GM19023 (cell line): Measurements from ENCODE around the gene SNRNP70.
"Not testable (repeated sequence)": the region's sequence is repeated elsewhere in the genome, so short reads cannot be mapped to it uniquely, and the experiment has no call there.

Experiments
- ATAC-seq: cut with Tn5 transposase; IDR thresholded peaks from one replicate; pipeline ENCODE4 v1.9.1; 2021; ENCODE audit warnings: mild to moderate bottlenecking, moderate library complexity; ENCODE audit not compliant: unreplicated experiment

Gene SNRNP70

GRCh38 chr19:49145573-49146407, 60.5 kb downstream of the SNRNP70 start:
- no peak for ATAC-seq

DNA sequence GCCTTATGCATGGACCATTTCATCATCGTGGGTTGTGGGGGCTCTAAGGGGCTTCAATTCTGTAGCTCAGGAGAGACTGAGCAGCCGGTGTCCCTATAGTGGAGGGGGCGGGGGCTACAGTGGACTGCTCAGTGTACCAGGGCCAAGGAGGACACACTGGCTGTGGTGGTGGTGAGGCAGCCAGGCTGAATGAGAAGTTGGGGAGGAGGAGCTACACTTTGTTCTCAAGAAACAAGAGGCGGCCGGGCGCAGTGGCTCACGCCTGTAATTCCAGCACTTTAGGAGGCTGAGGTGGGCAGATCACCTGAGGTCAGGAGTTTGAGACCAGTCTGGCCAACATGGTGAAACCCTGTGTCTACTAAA, 61.1 kb downstream of the SNRNP70 start:
- ATAC-seq, result not testable (repeated sequence)

DNA sequence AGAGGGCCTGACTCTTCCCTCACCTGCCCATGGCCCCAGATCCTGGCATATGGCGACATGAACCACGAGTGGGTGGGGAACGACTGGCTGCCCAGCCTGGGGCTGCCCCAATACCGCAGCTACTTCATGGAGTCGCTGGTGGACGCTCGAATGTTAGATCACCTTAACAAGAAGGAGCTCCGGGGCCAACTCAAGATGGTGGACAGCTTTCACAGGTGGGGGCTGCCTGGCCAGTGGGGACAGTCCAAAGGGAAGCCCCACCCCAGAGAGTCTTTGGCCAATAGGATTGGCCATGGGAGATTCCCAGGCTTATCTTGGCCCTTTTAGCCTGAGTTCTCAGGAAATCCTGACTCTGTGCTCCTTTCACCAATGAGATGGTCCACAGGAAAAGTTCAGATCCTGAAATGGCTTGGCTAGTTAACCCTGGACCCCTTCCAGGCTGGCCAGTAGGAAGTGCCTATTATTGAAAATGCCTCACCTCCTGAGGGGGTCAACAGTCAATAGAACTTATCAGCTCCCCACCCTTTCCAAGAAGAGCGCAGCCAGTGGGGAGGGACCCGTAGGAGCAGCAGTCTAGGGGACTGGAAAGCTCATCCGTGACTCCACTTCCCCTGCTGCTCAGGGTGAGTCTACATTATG, 62.9 kb downstream of the SNRNP70 start:
- ATAC-seq, result no peak

DNA sequence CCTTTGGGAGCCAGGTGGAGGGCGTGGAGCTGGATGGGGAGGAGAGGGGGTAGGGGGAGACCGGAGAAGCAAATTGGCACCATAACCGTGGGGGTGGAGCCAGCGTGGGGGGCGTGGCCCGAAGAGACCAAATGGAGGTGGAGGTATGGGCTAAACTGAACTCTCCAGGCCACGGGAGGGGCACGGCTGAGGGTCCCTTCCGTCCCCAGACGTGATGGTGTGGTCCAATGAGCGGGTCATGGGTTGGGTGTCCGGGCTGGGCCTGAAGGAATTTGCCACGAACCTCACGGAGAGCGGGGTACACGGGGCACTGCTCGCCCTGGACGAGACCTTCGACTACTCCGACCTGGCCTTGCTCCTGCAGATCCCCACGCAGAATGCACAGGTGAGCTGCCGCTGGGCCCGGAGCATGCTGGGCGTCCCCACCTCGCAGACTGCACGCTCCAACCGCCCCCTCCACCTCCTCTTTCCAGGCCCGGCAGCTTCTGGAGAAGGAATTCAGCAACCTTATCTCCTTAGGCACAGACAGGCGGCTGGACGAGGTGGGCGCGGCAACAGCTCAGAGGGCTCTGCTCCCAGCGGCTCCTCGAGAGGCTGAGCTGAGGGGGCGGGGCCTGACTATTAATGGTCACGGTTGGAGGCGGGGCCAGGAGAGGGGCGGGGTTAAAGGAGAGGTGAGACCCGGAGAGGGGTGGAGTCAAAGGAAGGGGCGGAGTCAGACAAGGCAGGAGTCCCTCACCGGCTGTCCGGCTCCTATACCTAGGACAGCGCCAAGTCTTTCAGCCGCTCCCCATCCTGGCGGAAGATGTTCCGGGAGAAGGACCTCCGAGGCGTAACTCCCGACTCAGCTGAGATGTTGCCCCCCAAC, 63.8 kb downstream of the SNRNP70 start:
- no peak for ATAC-seq

GRCh38 chr19:49149652-49150105, 64.4 kb downstream of the SNRNP70 start:
- no peak for ATAC-seq

GRCh38 chr19:49150106-49150943, 65.1 kb downstream of the SNRNP70 start:
- no peak for ATAC-seq

DNA sequence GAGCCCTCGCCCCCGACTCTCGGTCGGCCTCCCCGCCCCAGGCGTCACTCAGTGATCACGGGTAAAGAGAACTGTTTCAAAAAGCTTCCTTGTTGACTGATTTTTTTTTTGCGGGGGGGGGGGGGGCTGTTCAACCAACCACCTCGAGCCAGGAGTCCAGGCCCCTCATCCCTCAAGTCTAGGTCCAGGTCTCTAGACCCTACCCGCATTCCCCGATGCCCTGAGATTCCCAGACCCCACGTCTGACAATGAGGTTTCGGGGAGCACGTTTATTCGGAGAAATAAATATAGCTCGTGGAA, 65.6 kb downstream of the SNRNP70 start:
- no peak for ATAC-seq

- ATAC-seq, result no peak
Observed at GRCh38 chr19:49151267-49152118, 66.2 kb downstream of the SNRNP70 start.

DNA sequence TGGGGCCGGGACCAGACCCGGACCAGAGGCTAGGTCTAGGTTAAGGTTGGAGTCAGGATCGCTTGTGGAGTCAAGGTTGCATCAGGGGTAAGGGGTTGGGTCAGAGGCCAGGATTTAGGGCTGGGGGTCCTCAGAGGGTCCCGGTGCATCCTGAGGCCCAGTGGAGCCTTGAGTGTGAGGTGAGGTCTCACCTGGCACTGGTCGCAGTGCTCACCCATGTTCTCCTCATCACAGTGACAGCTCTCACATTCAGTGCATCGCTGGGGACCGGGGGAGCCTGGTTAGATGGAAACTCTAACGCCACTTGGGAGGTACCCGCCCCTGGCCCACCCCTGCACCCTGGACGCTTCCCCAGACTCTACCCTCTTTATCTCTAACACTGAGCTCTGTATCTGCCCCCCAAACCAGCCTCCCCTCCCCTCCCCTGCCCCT, 66.9 kb downstream of the SNRNP70 start:
- ATAC-seq, result no peak

DNA sequence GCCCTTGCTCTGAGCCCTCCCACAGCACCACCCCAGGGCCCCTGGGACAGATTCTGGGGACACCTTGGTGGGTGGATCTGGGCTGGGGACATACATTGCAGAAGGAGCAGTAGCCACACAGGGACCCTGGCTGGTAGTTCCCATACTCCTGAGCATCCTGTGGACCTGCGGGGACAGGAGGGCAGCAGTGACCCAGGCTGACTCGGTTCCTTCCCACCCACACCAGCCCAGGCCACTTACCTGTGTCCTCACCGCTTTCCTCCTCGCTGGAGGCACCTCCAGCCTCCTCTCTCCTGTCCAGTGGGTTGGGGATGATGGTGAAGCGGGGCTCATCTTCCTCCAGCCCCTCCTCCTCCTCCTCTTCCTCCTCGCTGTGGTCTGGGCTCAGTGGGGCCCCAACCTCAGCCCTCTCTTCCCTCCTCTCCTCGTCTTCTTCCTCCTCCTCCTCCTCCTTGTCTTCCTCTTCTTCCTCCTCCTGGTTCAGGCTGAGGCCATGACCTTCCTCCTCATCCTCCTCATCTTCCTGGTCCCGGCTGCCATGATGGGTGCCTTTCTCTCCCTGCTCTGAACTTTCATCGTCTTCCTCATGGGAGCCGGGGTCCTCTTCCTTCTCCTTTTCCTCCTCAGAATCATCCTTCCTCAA, 68.0 kb downstream of the SNRNP70 start:
- no peak for ATAC-seq

- ATAC-seq, result no peak
Observed at GRCh38 chr19:49154279-49154678, 69.0 kb downstream of the SNRNP70 start.

- ATAC-seq, result no peak
Observed at GRCh38 chr19:49155005-49155819, 70.0 kb downstream of the SNRNP70 start, which contains the start of gene HRC. Gene HRC, minus strand, starts transcription at chr19:49155396. Its CDS starts 159 bp downstream, at chr19:49155237.

DNA sequence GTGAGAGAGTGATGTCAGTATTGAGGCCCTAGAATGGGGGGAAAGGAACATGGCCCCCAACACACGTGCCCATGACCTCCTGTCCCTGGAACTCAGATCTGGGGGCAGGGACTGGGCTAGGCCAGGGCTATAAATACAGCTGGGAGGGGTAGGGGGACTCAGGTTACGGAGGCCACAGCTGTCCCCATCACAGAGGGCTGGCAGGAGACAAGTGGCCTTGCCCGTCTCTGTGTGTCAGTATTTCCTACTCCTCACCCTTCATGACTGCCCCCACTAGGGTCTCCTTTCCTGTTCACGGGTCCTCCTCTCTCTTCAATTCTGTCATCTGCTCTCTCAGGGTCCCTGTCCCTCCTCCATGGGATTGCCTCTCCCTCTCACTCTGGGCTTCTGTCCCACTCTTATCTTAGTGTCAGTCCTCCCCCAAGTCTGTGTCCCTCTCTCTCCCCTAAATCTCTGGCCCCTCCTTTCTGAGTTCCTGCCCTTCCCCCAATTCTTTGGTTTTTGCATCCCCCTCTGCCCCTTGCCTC, 70.6 kb downstream of the SNRNP70 start:
- no peak for ATAC-seq

- ATAC-seq, result no peak
Observed at GRCh38 chr19:49157445-49158224, 72.4 kb downstream of the SNRNP70 start, which contains the start of gene TRPM4. Gene TRPM4, plus strand, starts transcription at chr19:49157792. Its CDS starts 75 bp downstream, at chr19:49157867.
